DMS 273 treated with DMSO at 0.1 percent for 48 hours (cell line): ENCODE measurements around the gene SYT13.

Experiments used
- DNase-seq: peaks from one replicate; lab custom pipeline; 2025; lab: John Stamatoyannopoulos, UW

Gene SYT13

DNA sequence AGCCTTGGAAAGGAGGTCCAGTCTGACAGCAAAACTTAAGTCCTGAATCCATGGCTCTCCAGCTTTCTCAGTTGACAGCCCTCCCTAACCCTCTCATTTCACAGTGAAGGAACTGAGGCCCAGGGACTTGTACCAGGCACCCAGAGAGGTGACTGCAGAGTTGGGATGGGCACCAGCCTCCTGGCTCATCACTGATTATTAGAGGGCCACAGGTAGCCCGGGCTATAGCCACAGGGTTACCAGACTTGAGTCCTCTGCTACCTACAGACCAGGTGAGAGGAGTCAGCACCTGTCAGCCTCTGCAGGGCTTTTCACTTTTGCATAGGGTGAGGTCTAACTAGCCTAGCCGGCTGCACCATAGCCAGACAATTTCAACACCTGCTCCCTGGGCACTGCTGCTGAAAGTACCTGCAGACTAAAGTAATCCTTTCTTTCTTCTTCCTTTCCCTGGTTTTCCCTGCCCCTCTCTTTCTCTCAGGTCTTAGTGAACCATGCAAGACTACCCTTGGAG, 37.6 kb downstream of the SYT13 start:
- DNase-seq: no peak

- peak; percentile 19 for DNase-seq
Measured at GRCh38 chr11:45247433-45247832, 38.7 kb downstream of the SYT13 start.

DNA sequence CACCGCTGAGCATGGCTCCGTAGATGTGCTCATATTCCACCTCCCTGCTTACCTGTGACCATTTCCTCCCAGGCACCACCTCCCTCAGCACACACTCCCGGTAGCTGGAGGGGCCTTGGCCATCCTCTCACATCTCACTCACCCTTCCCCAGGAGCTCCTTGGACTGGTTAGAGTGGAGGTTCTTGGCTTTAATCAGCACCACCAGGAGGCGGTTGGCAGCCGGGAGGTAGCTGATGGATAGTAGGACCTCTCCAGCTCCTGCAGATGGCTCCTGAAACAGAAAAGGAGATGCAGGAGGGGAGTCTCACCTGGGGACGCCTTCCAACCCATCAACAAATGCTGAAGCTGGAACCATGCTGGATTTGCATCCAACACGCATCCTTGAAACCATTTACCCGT, 39.9 kb downstream of the SYT13 start:
- DNase-seq: no peak

GRCh38 chr11:45245218-45246045, 40.7 kb downstream of the SYT13 start:
- DNase-seq: no peak

DNA sequence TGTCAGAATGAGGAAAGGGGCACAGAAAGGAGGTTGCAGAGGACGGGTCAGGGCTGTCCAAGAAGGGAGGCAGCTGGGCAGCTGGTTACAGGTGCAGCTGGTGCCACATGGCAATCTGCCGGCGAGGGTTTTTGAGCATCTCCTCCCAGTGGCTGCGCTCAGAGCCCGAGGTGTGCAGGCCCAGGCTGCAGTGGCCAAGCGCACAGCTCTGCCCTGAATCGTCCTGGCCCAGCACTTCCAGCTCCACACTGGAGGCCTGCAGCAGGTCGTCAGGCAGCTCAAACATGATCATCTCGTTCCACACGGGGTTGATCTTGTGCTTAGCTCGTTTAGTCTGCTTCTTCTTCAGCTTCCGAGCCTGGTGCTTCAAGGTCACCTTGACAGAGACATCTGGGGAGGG, 42.2 kb downstream of the SYT13 start:
- DNase-seq: no peak

GRCh38 chr11:45239733-45240132, 46.4 kb downstream of the SYT13 start:
- no peak for DNase-seq

DNA sequence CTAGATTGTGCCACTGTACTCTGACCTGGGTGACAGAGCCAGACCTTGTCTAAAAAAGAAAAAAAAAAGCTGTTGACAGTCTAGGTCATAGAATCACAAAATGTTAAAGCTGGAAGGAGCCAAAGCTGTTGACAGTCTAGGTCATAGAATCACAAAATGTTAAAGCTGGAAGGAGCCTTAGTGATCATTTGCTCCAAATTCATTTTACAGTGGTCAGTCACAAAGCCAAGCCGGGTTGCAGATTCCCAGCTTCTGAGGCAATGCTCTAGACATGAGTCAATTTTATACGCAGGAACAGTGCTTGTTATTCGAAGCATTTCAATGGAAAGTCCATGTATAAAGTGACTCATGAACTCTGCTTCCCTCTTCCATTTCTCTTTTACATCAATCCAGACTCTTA, 47.4 kb downstream of the SYT13 start:
- no peak for DNase-seq

DNA sequence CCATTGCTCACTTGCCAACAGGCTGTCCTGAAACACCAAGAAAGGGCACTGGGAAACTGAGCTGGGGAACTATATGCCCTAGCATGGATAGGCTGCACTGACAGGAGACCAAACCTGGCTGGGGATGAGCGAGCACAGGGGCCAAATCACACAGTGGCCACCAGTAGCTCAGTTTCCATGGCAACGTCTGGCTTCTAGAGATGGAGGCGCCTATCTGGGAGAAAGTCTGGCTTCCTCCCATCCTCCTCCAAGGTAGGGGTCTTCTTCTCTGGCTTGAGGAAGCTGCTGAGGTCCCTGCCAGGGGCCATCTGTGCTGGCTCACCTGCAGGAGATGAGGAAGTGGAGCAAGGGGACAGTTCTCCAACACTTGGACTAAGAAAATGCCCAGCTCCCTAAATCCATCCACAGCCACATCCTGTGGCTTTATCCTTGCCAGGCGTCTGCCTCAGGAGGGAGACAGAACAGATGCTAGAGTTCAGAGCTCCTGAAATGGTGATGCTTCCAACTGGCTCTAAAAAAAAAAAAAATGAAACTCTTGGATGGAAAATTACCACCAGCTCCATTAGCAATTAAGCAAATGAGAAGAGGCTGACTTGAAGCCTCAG, 48.3 kb downstream of the SYT13 start:
- DNase-seq: no peak

DNA sequence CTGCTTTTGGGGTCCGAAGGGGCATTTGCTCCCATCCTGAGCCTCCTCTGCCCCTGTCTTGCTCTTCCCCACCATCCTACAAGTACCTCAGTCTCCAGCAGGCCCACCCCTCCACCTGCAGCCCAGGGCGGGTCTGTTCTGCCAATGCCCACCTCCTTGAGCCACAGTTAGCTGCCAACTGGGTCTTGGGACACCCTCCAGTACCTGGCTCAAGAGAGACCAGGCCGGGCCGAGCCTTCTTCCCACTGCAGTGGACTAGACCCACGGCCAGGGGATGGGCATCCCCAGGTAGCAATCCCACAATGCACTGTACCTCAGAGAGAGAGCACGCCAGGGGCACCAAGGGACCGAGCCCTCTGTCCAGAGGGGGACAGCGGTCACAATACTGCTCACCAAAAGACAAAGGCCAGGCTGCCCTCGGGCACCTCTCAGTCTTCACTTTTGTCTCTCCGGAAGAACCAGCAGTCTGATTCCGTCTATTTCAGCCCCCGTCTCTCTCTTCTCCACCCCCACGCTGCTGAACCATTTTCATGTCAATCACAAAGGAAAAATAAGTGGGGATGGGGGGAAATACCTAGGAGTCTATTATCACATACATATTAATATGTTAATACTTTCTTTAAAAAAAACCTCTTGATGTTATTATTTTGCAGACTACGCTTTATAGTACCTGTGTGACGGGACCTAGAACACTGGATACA, 51.7 kb downstream of the SYT13 start:
- DNase-seq: no peak

- no peak for DNase-seq
Measured at GRCh38 chr11:45233804-45234170, 52.4 kb downstream of the SYT13 start.

DNA sequence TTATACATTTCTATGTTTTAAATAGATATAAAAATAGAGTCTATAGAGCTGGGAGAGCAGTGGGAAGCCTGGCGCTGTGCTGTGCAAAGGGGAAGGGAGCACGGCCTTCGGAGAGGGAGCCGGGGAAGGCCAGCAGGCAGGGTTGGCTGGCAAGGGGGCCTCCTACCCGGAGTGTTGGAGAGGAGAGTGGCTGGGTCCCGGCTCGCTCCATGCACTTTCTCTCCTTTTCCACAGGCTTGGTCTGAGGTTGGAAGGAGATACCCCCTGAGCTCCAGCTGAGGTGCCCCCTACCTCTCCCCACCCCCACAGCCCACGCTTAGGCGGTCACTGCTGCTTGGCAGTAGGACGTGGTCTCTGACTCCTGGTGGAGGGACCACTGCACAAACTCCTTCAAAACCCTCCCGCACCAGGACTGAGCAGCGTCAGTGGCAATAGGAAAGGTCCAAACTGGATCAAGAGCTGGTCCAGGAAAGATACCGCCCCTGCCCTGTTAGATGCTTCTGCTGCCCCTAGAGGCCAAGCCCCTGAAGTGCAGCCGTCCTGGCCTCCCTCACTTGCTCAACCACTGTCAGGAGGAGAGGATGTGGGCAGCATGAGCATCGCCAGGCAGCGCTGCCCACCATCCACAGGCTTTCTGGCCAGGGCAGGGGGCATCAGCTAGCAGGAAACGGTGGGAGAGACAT, 52.9 kb downstream of the SYT13 start:
- no peak for DNase-seq

GRCh38 chr11:45232341-45233080, 53.6 kb downstream of the SYT13 start:
- no peak for DNase-seq

GRCh38 chr11:45229401-45230020, 56.6 kb downstream of the SYT13 start:
- no peak for DNase-seq

DNA sequence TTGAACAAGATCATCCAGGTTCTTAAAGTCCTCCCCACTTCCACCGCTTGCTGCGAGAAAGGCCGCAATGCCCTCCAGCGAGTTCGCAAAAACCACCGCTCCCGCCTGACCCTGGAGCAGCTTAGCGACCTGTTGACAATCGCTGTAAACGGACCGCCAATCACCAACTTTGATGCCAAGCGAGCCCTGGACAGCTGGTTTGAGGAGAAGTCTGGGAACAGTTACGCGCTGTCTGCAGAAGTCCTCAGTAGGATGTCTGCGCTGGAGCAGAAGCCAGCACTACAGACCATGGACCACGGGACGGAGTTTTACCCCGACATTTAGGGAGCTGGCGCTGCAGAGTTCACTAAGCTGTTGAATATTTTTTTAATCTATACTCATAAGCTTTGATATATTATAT, 58.3 kb downstream of the SYT13 start:
- no peak for DNase-seq

DNA sequence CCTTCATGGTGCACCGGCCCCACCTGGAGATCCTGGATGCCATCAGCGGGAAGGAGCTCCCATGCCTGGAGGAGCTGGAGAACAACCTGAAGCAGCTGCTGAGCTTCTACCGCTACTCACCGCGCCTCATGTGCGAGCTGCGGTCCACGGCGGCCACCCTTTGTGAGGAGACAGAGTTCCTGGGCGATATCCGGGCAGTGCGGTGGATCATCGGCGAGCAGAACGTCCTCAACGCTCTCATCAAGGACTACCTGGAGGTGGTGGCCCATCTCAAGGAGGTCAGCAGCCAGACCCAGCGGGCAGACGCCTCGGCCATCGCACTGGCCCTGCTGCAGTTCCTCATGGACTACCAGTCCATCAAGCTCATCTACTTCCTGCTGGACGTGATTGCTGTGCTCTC, 59.2 kb downstream of the SYT13 start:
- DNase-seq: no peak

GRCh38 chr11:45225961-45226871, 59.9 kb downstream of the SYT13 start:
- DNase-seq: no peak

DNA sequence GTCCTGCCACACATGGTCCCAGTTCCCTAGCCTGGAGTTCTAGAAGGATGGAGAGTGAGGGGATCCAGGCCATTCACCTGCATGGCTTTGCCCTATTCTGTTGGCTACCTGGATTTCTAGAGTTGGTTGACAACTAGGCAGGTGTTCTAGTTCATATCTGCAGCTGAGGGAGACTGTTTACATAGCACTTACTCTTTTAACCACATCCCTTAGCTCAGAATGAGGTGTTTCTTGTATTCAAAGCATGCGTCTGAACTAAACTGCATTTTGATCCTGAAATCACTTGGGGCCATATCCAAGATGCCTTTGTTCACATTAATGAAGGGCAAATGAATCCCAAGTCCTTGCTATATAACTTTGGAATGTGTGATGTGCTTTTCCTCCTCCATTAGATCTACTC, 60.9 kb downstream of the SYT13 start:
- no peak for DNase-seq

DNA sequence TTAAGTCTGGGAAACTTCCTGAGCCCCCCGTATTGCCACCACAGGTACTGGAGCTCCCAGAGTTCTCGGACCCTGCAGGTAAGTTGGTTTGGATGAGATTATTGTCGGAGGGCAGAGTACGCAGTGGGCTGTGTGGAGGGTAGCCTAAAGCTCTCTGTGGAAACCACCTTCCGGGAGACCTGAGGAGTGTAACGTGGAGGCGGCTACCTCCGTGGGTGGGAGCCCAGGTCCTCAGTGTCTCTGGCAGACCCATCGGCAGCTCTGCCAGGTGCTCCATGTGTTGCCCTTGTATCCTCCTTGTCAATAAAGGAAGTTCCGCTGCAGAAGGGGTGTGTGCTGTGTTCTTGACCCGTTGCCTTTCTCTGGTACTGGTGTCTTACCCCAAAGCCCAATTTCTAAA, 61.4 kb downstream of the SYT13 start:
- no peak for DNase-seq

DNA sequence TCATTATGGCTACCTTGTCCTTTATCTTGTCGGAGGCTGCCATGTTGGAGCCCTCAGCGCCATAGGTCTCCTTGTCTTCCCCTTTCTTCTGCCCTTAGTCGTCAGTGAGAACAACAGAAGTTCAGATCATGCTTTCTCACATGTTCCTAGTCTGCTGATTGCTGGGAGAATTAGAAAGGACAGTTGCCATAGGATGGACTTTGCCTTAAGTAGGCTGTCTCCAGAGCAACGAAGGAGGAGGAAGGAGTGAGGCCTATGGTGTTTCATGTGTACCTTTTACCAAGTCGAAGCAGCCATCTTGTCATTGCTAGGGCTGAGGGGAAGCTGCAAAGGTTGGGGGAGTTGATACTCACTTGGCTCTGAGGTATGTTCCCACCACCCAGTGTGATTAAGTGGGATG, 62.6 kb downstream of the SYT13 start:
- DNase-seq: no peak

DNA sequence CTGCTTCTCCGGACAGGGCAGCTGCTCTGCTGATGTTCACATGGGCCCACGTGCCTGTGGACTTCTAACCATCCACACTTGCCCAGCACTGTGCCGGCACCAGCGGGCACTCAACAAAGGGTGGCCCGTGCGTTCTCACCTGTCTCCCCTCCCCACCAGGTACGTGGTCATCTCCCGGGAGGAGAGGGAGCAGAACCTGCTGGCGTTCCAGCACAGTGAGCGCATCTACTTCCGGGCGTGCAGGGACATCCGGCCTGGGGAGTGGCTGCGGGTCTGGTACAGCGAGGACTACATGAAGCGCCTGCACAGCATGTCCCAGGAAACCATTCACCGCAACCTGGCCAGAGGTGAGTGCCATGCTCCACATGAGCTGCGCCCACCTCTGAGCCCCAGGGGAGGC, 66.7 kb downstream of the SYT13 start:
- no peak for DNase-seq
